Dedifferentiated amniotic fluid mesenchymal stem cell (primary cell): ENCODE results near the gene SLC10A3.
"Not testable (repeated sequence)": the region's sequence is repeated elsewhere in the genome, so short reads cannot be mapped to it uniquely, and the experiment has no call there.

Source experiments
- DNase-seq: peaks from one replicate; pipeline ENCODE4 v3.0.0-alpha.2; 2016; ENCODE audit errors: extremely low spot score

The SLC10A3 gene

DNA sequence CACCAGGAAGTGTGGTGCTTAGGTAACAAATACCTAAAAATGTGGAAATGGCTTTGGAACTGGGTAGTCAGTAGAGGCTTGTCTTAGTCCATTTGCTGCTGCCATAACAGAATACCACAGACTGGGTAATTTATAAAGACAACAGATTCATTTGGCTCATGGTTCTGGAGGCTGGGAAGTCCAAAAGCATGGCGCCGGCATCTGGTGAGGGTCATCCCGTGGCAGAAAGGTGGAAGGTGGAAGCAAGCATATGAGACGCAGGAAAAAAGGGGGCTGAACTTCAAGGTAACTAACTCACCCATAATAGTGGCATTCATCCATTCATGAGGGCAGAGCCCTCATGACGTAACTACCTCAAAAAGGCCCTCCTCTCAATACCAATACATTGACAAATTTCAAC, 19.0 kb upstream of the SLC10A3 start:
- no peak for DNase-seq

DNA sequence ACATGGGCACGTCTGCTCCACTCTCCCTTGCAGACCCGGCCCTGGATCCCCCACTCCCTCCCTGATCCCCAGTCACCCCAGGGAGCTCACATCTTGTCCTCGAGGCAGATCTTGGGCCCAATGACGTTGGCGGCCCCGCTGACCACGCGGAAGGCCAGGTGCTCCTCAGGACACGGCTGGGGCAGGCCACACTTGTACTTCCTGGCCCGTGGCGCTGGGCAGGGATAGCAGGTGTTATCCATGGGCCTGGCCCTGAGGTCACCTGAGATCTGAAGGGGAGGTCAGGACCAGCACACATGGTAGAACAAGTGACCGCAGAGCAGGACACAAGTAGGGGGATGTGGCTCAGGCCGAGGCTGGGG, 17.9 kb upstream of the SLC10A3 start:
- DNase-seq = no peak

DNA sequence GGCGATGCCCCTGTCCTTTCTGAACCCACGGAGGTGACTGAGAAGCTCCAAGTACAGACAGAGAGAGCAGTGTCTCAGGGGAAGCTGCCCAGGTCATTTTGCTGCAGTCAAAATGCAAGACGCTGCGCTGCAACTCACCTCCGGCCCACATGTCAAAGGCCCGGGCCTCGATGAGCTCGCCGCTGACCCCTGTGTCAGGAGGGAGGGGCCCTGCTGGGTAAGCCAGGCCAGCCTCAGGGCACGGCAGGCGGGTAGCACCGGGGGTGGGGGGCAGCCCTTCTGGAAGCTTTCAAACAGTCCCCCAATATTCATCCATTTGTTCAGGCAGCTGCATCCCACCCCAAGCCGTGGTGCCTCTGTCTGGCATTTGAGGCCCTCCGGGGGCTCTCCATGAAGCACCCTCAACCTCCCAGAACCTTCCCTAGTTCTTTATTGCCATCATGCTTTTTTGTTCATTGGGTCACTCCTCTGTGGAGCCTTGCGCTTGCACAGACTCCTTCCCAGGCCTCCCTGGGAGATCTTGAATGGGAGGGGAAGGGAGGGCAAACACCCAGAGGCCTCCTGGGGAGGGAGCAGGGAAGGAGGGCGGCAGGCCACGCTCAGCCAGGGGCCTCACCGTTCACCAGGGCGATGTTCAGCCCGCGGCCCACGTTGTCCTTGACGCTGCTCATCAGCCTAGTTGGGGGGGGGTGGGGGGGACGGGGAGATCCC, 17.4 kb upstream of the SLC10A3 start:
- DNase-seq = no peak

DNA sequence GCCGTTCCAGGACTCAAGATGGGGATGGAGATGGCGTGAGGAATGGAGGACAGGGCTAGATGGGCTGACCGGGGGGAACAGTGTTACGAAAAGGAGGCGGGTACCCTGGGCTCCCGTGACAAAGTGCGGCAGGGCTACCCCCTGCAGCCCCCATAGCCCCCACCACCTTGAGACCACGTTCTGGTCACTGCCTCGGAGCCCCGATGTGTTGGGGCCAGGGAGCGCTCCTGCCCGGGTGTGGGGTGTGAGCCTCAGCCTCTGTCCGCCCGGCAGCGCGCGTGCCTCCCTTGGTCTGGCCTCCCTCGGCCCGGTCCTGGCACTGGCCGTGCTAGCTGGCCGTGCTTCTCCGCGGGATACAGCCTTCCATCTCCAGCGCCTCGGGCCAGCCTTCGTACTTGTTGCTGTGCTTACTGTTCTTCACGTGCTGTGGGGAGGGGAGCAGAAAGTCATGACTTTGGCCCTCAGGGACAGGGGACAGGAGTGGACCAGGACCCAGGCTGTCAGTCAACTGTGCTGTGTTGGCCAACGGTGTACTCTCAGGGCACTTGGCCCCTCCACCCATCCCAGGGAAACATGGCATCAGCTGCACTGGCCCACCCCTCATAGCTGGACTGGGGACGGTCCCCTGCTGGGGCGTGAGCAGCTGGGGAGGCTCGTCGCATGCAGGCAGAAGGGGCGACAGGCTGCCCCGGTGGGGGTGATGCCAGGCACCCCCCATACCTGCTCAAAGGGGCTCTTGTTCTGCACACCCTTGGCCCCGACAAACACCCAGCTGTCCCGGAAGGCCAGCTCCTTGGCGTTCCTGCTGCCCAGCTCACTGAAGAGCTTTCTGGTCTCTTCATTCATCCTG, 16.3 kb upstream of the SLC10A3 start:
- no peak for DNase-seq

DNA sequence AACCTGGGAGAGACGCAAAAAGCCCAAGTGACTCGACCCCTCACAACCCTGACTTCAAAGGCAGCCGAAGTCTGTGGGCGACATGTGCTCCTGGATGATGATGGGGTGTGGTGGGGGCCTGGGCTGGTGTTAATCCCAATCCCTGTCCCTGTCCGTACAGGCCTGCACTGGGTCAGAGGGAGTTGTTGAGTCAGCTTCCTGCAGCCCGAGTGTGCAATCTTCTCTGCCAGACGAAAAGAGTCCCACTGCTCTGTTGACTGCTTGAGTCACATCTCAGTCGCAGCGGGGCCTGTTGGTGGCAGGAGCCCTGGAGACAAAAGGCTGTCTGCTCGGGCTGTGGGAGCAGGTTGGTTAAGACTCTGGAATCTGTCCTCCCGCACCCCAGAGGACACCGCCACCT, 15.3 kb upstream of the SLC10A3 start:
- no peak for DNase-seq

DNA sequence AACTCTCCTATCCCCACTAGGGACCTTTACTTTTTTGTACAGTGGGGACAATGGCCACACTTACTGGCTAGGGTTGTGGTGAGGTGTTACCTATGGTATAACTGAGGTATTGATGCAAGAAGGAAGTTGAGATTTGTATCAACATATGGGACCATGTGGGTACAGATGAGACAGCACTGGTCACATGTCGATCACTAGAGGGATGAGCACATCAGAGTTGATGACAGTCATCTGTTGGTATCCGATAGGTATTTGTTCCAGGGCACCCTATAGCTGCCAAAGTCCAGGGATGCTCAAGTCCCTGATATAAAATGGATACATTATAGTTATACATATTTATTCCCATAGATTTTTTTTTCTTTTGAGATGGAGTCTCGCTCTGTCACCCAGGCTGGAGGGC, 12.6 kb upstream of the SLC10A3 start:
- no peak for DNase-seq

DNA sequence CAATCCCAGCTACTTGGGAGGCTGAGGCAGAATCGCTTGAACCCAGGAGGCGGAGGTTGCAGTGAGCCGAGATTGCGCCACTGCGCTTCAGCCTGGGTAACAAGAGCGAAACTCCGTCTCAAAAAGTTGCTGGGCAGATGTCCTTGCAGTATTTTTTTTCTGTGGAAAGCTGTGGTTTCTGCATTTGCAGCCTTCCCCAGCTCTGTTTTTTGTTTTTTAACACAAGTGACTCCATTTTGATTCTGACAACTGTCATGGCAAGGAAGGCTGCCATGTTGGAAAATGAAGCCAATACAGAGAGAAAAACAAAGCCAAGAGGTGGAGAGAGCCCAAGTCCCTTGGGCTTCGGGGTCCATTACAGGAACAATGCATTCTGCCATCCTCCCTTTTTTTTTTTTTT, 11.7 kb upstream of the SLC10A3 start:
- no peak for DNase-seq

DNA sequence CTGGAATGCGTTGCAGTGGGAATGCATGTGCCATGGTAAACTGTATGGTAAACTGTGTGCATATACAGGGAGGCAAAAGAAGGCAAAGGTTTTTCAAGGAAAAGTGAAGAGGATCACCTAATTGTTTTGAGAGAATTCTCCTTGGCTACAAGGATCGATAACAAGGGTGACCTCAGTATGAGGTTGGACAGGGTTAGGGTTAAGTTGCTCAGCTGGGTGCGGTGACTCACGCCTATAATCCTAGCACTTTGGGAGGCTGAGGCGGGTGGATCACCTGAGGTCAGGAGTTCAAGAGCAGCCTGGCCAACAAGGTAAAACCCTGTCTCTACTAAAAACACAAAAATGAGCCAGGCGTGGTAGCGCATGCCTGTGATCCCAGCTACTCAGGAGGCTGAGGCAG, 11.0 kb upstream of the SLC10A3 start:
- not testable (repeated sequence) for DNase-seq

DNA sequence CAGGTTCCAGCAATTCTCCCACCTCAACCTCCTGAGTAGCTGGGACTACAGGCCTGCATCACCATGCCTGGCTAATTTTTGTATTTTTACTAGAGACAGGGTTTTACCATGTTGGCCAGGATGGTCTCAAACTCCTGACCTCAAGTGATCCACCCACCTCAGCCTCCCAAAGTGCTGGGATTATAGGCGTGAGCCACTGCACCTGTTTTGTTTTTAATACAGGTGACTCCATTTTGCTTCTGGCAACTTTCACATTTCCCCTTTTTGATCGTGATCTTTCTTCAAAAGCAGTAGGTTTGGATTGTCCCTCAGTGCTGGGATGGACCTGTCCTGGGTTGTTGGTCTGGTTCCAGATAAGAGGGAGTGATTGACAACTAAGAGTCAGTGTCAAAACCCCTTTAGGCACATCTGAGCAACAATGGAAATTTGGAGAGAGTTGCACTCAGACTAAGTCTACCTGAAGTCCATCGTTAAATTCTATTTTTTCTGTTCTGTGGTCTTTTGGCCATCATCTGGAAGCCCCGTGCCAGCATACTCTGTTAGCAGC, 6.2 kb upstream of the SLC10A3 start:
- not testable (repeated sequence) for DNase-seq

DNA sequence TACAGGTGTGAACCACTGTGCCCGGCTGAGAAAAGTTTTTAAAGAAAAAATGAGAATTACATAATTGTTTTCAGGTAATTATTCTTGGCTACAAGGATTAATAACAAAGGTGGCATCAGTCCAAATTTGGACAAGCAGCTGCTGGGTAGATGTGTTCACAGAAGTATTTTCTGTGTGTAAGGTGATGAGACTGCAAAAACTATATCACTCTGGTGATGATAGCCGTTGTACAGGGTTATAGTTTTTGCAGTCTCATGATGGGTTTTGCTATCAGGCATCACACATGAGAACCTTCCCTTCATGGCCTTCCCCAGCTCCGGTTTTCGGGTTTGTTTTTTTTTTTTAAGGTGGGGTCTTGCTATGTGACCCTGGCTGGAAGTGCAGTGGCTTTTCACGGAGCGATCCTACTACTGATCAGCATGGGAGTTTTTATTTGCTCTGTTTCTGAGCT, 5.1 kb upstream of the SLC10A3 start:
- DNase-seq = no peak

DNA sequence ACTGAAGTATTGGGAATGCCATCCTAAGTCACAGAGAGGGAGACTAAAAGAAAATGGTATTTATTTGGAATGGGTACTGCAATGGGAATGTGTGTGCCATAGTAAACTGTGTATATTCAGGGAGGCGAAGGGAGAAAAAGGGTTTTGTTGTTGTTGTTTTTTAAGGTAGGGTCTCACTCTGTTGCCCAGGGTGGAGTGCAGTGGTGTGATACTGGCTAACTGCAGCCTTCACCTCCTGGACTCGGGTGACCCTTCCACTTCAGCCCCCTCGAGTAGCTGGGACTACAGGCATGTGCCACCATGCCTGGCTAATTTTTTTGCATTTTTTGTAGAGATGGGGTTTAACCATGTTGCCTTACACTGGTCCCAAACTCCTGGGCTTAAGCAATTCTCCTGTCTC, 4.3 kb upstream of the SLC10A3 start:
- DNase-seq = no peak

DNA sequence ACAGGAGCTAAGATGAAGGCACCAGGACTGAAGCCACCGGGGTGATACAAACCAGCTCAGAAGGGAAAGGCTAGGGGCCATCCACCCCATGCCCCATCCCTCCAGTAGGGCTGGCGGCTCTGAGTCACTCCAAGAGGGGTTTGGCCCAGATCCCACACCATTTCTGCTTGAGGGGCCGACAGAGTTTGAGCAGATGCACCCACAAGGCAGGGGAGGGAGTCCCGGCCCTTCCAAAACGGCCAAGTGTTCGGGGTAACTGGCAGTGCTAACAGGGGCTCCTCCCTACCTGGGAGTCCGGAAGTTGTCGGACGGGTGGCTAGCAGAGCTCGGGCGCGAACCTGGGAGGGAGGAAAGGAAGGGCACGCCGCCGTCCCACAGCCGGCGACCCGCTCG, 412 bp downstream of the SLC10A3 start:
- no peak for DNase-seq

DNA sequence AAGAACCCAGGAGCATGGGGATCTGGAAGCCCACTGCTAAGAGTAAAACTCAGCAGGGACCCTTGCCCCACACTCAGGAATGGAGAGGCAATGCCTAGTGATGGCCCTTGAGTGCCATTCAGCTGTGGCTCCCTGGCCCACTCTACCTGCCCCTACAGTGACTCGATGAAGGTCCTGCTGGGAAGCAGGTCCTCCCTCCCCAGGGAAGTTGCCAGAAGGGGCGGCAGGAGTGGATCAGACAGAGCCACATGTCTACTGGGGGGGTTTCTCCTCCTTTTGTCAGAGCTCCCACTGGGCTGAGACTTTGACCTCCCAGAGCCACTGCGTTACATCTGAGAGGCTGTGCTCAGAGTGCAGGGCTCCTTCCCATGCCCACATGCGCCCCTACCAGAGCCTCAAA, 1.2 kb downstream of the SLC10A3 start:
- no peak for DNase-seq

DNA sequence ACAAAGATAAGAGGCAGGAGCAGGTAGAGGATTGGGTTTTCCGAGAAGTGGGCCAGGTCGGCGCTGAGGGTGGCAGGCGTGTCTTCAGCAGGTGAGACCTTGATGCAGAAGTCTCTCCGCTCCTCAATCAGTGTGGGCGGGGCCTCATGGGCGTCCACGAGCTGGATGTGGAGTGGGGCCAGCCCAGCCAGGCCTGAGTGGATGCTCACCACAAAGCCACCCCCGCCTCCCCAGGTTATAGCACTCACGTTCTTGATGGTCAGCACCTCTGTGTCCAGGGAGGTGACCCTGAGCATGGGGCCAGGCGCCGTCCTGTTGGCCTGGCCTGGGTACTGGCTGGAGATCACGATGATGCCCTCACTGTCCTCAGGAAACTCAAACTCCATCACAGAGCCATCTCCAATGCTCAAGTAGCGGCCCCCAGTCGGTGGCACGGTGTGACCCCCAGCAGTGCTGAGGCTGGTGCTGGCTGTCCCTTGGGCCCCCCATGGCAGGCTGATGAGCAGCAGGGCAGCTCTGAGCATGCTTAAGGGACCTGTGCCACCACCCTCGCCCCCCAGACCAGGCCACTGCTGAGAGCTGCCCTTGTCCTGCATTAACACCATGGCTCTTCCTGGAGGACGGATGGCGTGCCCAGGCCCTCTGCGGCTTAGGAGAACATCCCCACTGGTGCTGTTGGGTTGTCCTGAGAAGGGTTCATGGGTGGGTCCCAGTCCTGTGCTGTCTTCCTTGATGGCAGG, 1.9 kb downstream of the SLC10A3 start:
- no peak for DNase-seq

DNA sequence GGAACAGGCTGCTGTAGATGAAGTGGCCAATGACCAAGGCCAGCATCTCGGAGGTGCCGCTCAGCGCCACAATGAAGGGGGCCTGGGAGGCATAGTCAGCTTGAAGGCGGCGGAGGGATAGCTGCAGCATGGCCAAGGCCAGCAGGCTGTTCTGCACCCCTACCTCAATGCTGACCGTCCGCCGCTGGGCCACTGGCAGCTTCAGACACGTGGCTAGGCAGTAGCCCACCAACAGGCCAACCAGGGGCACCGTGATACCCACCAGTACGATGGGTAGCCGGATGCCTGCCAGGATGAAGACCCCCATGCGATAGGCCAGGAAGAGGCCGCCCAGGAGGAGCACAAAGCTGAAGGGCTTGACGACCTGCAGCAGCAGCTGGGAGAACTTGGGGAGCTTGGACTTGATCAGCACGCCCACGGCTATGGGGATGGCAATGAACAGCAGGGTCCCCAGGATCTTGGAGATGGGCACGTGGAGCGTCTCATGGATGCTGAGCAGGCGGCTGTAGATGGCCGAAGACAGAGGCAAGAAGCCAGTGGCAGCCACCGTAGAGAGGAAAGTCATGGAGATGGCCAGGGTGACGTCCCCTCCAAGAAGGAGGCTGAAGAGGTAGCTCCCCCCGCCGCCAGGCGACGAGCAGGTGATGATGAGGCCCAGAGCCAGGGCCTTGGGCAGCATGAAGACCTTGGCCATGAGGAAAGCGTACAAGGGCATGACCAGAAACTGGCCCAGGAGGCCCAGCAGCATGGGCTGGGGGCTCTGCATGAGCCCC, 2.7 kb downstream of the SLC10A3 start:
- no peak for DNase-seq

DNA sequence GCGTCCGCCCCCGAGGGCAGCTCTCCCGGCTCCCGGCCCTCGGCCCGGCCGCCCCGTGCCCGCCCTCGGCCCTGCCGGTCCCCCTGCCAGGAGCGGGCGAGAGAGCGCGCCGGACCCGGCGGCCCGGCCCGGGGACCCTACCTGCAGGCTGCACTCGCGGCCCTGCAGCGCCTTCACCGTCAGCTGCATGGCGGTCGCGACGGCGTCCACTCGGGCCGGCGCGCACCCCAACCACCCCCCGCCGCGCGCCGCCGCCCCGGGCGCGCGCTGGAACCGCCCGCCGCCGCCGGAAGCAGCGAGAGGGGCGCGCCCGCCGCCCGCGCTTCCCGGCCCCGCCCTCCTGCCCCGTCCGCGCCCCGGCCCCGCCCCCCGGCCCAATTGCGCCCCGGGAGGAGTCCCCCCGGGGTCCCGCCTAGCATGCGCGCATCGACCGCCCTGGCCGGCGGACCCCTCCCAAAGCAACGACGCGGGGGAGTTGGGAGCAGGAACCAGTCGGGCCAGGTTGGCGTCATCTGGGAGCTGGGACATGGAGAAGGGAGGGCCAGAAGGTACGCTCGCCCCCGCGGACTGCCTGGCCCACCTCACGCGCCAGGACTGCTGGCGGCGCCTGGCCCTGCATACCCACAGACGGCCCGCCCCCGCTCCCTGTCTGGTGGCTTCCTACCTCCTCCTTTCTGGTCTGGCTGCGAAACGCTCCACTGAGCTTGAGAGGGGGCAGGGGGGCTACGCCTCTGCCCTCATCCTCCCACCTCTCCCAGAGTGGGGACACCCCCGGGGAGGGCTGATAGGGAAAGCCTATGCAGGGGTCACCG, 3.8 kb downstream of the SLC10A3 start, which contains the start of gene UBL4A:
TSS of gene UBL4A (minus strand) at position 220 of the 812 bp plus-strand sequence. CDS start at position 189, 31 bp downstream.
- DNase-seq = no peak

DNA sequence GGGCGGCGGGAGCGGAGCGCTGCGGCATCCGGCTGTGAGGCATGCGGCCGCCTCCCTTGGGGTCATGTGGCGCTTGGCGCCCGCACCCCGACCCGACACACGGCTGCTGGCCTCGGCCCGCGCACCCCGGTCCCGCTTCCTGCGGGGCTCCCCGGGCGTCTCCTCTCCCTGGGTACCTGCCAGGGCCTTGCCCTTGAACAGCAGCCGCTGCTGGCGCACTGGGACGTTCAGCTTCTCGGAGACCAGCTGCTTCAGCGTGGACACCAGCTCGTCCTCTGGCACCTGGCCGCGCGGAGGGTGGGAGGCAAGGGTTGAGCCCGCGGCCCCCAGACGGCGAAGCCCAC, 4.4 kb downstream of the SLC10A3 start:
- no peak for DNase-seq

DNA sequence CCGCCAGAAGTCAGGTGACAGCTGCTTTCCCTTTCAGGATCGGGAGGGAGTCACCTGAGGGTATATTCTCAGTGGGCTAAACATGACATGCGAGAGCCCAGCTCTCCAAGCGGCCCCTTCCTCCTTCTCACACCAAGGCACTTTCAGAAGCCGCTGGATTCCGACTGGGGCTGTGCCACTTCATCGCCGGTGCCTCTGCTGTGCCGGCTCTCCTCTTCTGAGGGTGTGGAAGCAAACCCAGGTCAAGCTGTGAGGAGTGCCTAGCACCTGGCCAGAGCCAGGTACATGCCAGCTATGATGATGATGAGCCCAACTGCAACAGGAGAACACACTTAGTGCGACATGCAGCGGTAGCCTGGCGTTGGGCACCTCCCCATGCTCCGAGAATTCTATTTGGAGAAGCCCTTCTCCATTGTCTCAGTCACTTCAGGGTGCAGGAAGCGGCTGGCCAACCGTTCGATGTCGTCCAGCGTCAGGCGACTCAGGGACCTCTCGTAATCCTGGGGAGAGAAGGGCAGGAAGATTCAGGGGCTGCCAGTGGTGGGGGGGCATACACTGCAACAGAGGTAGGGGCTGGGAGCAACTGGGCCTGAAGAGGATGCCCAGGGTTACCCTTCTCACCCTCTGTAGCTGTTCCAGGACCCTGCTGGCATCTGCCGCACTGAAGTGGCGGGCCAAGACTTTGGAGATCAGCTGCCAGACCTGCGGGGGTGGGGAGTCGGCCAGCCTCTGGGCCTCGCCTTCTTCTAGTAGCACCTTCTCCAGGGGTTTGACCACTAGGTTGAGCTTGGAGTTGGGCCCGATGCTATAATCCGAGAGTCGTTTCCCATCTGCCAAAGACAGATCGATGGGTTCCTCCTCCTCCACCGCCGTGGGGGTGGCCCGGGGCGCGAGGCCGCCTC, 5.0 kb downstream of the SLC10A3 start:
- no peak for DNase-seq

DNA sequence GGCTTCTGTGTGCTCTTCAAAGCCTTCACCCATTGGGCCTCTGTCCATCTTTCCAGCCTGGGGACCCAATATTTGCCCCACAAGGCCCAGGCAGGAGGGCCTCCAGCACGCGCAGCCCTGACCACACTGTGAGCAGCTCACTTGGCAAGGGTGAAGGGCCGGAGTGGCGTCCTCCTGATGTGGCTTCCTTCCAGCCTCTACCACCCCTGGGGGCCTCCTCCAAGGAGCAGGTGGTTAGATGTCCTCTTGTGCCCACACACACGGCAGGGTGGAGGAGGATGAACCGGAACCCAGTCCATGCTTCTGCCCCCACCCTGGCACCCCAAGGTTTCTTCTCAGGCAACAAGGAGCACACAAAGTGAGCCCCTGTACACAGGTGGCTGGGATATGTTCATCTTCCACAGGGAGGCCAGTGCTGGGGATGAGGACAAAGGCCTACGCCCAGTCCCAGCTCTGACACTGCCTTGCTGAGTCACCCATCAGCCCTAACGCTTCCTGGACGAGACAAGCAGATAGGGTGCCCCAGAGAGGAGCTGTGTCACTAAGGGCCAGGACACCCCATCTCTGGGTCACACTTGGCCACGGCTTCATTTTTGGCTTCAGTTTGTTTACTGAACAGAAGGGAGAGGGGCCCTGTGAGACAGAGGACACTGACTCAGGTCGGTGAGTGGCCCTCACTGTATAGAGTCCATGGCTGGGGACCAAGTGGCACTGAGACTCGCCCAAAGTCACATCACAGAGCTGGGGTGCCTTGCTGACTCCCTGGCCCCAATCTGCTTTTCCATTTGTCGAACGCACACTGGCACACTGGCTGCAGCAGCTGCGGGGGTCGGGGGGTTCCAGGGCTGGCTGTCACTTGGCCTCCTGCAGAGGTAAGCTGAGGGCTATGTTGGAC, 5.9 kb downstream of the SLC10A3 start:
- DNase-seq = no peak
